Measurements from ENCODE around the gene GREB1L. TPM values are rescaled to one million over a fixed set of nuclear protein-coding genes. Genes with fewer than 3 reads are reported as not detected.

The GREB1L gene
- total and polyA plus RNA-seq, 2 donors from 2014 or later = 0.79 TPM; not detected in 1

- Histone ChIP-seq H3K9me3 (ENCODE audit: control insufficient read depth in 2 of 3, insufficient read depth in 1 of 3, low read length in 3 of 3) (no peaks in the 10 kb centered on the region), H3K27ac (ENCODE audit: low read depth in 2 of 2, low read length in 2 of 2) (no peak overlapping the region), H3K9ac (ENCODE audit: low read length in 3 of 3) (no peak overlapping the region), H3K4me1 (ENCODE audit: control insufficient read depth in 2 of 3, insufficient read depth in 2 of 3, low read depth in 1 of 3, low read length in 3 of 3) (no peaks in the 10 kb centered on the region), H3K36me3 (ENCODE audit: control insufficient read depth in 2 of 3, insufficient read depth in 3 of 3, low read length in 3 of 3) (no peaks in the 10 kb centered on the region), H3K27me3 (ENCODE audit: control insufficient read depth, insufficient read depth, low read length) (no peaks in the 10 kb centered on the region), H3K4me3 (ENCODE audit: low read length in 3 of 3) (no peak overlapping the region)
- no peak for DNase-seq
- intact Hi-C loops (cut with DNase I) = no loop called here
- FAIRE-seq = no peak
- TF ChIP-seq CTCF (IDR thresholded peaks at IDR 0.05; ENCODE audit: borderline replicate concordance, extremely low read depth, insufficient read depth) = no peak
Observed at GRCh38 chr18:21218862-21219261, 23.2 kb upstream of the GREB1L start.

DNA sequence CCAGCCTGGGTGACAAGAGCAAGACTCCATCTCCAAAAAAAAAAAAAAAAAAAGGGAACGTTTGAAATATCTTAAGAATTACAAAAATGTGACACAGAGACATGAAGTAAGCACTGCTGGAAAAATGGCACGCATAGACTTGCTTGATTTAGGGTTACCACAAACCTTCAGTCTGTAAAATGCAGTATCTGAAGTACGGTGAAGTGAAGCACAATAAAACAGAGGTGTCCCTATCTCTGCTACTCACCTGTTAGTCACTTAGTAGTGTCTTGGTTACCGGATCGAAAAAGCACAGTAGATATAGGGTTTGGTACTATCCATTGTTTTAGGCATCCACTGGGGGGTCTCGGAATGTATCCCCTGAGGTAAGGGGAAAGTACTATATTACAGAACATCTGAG lies 11.6 kb upstream of the GREB1L start:
- H3K27me3 ChIP-seq (ENCODE audit: control insufficient read depth, insufficient read depth, low read length) = no peaks in the 10 kb centered on the region
- H3K4me3 ChIP-seq (ENCODE audit: low read length in 3 of 3) = no peak overlapping the region
- no peak overlapping the region for H3K9ac ChIP-seq (ENCODE audit: low read length in 3 of 3)
- H3K9me3 ChIP-seq (ENCODE audit: control insufficient read depth in 2 of 3, insufficient read depth in 1 of 3, low read length in 3 of 3) = no peaks in the 10 kb centered on the region
- H3K27ac ChIP-seq (ENCODE audit: low read depth in 2 of 2, low read length in 2 of 2) = no peak overlapping the region
- DNase-seq (no peak), FAIRE-seq (no peak)
- no peaks in the 10 kb centered on the region for H3K4me1 ChIP-seq (ENCODE audit: control insufficient read depth in 2 of 3, insufficient read depth in 2 of 3, low read depth in 1 of 3, low read length in 3 of 3)
- TF ChIP-seq CTCF (IDR thresholded peaks at IDR 0.05; ENCODE audit: borderline replicate concordance, extremely low read depth, insufficient read depth) = no peak
- H3K36me3 ChIP-seq (ENCODE audit: control insufficient read depth in 2 of 3, insufficient read depth in 3 of 3, low read length in 3 of 3) = no peaks in the 10 kb centered on the region
- intact Hi-C loops (cut with DNase I) = no loop called here

DNA sequence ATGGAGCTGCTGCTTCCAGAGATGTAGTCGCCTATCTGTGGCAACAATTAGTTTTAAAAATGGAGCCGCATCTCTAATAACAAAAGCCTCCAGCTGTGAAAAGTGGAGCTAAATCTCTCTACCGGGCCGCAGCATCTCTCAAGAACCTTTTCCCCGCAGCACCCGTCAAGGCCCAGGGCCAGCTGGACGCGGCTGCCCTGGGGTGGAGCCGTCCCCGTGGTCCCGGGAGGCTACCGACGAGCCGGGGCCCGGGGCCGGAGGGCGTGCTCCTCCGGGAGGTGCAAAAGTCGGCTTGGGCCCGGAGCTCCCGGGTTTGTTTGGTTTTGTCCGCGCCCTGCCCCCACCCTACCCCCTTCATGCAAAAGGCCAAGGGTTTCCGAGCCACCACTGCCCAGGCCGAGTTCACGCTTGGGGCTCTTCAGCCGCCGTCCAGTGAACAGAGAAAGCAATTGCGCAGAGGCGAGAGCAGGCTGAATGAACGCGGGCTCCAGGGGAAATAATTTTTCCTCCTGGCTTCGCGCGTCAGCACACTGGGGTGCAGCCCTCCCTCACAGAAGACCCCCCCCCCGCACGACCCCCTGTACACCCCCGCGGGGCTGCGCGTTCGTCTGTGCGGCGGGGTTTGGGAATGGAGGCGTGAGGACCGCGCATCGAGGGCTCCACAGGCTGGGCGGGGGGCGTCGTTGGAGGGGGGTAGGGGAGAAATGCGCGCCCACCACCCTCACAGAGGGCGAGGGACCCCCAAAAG lies 557 bp upstream of the GREB1L start:
- TF ChIP-seq CTCF (IDR thresholded peaks at IDR 0.05; ENCODE audit: borderline replicate concordance, extremely low read depth, insufficient read depth) = no peak
- Histone ChIP-seq H3K9me3 (ENCODE audit: control insufficient read depth in 2 of 3, insufficient read depth in 1 of 3, low read length in 3 of 3) (no peaks in the 10 kb centered on the region), H3K36me3 (ENCODE audit: control insufficient read depth in 2 of 3, insufficient read depth in 3 of 3, low read length in 3 of 3) (no peaks in the 10 kb centered on the region), H3K4me1 (ENCODE audit: control insufficient read depth in 2 of 3, insufficient read depth in 2 of 3, low read depth in 1 of 3, low read length in 3 of 3) (peaks cover 0 to 4% (median 0%) of the 10 kb centered on the region in 3 donors), H3K4me3 (ENCODE audit: low read length in 3 of 3) (no peak overlapping the region), H3K27ac (ENCODE audit: low read depth in 2 of 2, low read length in 2 of 2) (no peak overlapping the region), H3K27me3 (ENCODE audit: control insufficient read depth, insufficient read depth, low read length) (no peaks in the 10 kb centered on the region), H3K9ac (ENCODE audit: low read length in 3 of 3) (no peak overlapping the region)
- DNase-seq (peak in 4 of 5 donors; percentile 48 to 80 (median 62)), FAIRE-seq (no peak)
- intact Hi-C loops (cut with DNase I) = no loop called here
